HG03025 (cell line): ENCODE data around the gene SLC28A2.
"Not testable (repeated sequence)": the region's sequence is repeated elsewhere in the genome, so short reads cannot be mapped to it uniquely, and the experiment has no call there.

ENCODE experiments used
- ATAC-seq: cut with Tn5 transposase; IDR thresholded peaks from one replicate; pipeline ENCODE4 v1.9.1; 2021; ENCODE audit warnings: mild to moderate bottlenecking, moderate library complexity; ENCODE audit not compliant: unreplicated experiment, low FRiP score

Gene SLC28A2

DNA sequence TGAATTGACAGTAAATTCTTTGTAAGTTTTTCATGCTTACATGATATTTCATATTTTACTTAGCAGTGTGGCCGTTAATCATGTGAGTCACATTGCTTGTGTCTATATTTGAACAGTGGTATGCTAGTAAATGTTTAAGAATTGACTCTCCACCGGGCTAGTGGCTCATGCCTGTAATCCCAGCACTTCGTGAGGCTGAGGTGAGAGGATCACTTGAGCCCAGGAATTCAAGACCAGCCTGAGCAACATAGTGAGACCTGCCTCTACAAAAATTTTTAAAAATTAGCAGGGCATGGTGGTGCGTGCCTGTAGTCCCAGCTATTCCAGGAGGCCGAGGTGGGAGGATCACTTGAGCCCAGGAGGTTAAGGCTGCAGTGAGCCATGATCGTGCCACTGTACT, 2.8 kb downstream of the SLC28A2 start:
- ATAC-seq, result not testable (repeated sequence)

DNA sequence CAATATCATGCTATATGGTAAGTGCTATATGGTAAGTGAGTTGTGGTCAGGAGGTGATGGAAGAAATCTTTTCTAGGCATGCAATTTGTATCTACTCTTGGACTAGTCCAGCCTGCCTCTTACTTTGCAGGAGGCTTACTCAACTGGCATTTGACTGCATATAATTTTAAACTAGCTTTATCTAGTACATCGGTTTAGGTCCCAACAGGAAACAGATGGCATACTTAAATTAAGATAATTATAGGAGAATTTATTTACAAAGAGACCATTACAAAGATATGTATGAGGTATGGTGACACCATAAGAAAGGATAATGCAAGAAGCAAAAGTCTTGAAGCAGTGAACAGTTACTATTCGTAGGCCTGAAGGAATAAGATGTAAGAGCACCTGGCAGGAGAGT, 7.8 kb downstream of the SLC28A2 start:
- ATAC-seq, result no peak

DNA sequence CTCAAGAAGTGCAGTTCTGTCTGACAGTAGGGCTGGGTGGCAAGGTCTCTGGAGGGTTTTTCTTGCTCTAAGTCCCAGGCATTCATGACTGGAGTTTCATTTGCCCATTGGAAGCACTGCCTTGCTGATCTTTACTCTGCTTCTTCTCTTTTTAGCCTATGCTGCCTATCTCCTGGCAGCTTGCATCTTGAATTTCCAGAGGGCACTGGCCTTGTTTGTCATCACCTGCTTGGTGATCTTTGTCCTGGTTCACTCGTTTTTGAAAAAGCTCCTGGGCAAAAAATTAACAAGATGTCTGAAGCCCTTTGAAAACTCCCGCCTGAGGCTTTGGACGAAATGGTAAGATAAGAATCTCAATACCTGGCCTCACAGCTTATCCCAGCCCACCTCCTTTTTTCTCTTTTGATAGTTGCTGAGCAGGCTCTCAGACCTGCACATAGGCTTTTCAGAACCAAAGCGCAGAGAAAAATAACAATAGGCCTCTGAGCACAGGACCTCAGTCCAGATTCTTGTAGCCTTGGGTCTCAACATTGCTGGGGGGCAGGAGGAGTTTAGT, 10.9 kb downstream of the SLC28A2 start:
- ATAC-seq, result no peak

DNA sequence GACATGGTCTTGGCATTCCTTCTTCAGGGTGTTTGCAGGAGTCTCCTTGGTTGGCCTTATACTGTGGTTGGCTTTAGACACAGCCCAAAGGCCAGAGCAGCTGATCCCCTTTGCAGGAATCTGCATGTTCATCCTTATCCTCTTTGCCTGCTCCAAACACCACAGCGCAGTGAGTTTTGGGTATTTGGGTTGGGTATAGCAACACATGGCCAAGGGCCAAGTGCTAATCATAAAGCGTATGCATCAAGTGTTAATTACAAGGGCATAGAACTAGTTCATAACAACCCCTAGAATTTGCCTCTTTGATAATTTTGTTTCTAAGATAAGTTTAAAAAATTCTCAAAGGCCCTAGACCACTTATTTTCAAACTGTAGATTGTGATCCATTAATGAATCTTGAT, 11.8 kb downstream of the SLC28A2 start:
- ATAC-seq, result no peak

DNA sequence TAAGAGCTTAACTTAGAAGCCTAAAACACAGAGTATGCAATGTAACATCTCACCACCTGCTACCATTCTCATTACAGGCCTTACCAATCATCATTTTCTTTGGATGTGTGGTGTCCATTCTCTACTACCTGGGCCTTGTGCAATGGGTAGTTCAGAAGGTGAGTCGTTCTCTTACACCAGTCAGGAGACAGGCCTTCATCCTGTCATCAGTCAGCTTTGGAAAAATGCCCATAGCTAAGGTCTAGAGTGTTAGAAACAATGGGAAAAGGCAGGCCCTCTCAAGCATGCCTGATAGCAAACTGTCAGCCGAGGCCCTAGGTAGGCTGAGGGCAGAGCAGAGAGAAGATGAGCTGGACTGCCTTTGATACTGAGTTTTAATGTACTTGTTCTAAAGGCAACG, 13.5 kb downstream of the SLC28A2 start:
- no peak for ATAC-seq

DNA sequence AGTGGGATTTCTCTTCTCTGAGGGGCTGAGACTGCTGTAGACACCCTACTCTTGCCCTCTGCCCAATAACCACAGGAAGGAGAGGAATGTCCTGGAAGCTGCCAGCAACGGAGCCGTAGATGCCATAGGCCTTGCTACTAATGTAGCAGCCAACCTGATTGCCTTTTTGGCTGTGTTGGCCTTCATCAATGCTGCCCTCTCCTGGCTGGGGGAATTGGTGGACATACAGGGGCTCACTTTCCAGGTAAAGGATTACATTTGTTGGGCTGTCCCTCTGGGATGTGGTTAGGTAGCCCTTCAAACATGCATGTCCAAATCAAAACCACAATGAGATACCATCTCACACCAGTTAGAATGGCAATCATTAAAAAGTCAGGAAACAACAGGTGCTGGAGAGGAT, 16.1 kb downstream of the SLC28A2 start:
- no peak for ATAC-seq

DNA sequence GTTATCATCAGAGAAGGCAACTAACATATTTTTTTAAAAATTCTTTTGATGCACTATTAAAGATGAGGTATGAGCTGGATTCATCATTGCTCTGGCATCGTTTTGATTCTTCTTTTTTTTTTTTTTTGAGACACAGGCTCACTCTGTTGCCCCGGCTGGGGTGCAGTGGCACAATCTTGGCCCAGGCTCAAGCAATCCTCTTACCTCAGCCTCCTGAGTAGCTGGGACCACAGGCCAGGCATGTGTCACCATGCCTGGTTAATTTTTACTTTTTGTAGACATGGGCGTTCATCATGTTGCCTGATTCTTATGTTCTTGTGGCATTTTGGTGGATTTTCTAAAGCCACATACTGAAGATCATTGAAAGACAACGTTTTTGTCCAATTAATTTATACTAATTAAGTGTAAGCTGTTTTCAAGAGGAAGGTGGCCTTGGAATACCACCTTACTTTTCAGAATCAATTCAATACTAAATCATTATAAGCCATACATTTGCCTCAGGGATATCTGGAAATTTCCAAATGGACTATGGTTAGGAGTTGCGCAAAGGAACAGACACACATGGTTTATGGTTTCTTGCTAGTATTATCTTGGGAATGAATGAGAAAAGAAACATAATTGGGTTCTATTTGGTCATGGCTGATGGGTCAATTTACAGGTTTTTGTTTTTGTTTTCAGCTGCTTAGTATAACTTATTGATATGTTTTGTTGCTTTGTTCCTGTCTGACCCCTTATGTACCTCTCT, 22.8 kb downstream of the SLC28A2 start:
- no peak for ATAC-seq

DNA sequence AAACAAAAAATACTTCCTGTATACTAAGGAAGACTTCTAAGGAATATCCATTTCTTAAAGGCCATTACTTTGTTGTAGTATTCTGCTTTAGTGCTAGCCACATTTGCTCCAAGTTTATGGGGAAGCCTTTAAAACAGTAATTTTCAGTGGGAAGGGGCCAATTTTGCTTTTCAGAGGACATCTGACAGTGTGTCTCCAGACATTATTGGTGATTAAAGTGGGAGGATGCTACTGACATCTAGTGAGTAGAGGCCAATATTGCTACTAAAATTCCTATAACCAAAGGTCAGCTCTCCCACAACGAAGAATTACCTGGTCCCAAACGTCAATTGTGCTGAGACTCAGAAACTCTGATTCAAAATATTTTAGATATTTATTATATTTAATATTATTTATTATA, 24.8 kb downstream of the SLC28A2 start:
- ATAC-seq, result no peak

DNA sequence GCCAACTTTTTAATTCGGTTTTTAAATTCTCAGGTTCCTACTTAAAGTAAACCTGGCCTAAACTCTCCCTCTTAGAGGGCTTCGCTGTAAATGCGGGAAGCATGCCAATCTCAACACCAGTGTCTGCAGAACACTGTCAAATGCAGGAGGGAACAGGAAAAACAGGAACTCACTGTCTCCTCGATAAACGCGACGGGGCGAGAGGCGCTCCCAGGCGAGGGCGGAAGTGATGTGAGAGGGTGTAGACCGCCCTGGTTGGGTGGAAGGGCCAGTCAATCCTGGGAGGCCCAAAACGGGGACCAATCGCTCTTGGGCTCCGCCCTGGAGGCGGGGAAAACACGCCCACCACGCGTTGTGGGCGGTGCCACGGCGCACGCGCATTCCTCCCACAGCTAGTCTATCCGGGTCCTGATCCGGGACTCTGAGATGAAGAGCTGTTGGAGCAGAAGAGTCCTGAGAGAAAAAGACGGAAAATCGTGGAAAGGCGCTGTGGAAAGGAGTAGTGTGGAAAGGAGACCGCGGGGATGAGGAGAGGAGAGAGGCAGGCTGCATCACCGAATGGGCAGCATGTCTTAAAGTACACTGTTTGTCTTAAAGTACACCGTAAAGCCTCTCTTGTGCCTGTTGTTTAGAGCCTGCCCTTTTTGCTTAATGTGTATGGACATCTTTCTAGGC, 27.1 kb downstream of the SLC28A2 start:
- peak; percentile 98 for ATAC-seq

DNA sequence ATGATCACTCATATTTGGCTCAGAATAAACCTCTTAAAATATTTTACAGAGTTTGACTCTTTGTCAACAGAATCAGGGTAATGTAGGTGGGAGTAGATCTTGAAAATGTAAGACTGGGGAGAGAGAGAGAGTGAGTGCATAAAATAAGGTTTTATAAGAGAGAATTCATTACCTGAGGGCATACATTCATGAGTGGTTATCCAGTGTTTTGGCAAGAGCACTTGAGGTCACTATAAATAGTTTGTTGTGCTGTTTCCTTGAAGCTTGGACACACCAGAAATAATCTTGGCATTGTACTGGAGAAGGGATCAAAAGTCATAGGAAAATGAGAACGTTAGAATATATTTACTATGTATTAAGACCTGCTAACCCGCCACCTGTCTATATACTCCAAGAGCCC, 33.4 kb downstream of the SLC28A2 start:
- ATAC-seq, result no peak

DNA sequence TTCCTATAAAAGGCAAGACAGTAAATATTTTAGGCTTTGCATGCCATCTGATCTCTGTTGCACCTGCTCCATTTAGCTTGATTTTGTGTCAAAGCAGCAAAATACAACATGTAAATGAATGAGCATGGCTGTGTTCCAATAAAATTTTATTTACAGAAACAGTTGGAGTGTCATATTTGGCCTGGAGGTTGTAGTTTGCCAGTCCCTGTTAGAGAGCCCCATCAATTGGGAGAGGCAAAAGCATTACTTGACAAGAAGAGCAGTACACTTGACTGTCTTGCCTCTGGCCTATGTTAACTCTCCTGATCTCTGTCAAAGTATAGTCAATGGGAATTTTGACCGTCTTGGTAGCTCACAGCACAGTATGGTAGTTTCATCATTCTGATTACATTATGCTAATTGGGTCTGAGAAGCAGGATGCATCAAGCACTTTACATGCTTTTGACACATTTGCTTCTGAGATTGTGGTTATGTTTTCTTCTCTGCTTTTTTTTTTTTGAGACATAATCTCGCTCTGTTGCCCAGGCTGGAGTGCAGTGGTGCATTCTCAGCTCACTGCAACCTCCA, 35.4 kb downstream of the SLC28A2 start:
- no peak for ATAC-seq

DNA sequence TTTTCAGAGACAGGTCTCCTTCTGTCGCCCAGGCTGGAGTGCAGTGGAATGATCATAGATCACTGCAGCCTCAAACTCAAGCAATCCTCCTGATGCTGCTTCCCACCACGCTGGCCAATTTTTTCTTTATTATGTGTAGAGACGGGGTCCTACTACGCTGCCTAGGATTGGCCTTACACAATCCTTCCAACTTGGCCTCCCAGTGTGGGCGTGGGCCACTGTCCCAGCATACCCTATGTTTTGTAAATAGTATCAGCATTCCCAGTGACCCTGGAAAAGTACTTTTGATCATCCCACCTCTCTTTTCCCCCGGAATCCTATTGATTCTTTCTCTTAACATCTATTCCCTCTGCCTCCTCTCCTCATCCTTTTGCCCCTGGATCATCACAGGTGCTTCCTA, 36.9 kb downstream of the SLC28A2 start:
- no peak for ATAC-seq

DNA sequence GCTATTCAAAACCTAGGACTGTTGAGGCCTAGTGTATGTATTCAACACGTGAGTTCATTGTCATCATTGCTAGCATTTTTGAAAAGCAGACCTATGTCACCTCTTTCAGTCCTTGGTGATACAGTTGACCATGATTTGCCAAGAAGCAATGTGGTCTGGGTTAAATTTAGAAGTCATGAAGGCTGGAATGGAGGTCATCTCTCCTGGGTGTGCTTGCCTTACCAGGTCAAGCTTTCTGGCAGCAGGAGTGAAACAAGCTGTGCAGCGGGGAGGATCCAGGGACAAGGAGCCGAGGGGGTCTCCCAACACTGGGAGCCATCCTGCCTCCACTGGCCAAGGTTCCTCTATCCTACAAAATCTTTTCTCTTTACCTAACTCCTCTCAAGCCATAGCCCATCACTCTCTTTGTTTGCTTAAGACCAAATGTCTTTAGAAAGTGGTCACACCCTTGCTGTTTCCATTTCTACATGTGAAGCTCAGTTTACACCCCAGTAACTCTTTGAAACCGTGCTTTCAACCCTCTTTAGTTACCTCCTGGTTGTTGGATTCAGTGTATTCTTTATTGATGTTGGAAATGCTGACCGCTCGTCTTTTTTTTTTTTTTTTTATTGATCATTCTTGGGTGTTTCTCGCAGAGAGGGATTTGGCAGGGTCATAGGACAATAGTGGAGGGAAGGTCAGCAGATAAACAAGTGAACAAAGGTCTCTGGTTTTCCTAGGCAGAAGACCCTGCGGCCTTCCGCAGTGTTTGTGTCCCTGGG, 40.0 kb downstream of the SLC28A2 start:
- ATAC-seq, result no peak

DNA sequence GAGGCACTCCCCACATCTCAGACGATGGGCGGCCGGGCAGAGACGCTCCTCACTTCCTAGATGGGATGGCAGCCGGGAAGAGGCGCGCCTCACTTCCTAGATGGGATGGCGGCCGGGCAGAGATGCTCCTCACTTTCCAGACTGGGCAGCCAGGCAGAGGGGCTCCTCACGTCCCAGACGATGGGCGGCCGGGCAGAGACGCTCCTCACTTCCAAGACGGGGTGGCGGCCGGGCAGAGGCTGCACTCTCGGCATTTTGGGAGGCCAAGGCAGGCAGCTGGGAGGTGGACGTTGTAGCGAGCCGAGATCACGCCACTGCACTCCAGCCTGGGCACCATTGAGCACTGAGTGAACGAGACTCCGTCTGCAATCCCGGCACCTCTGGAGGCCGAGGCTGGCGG, 41.3 kb downstream of the SLC28A2 start:
- not testable (repeated sequence) for ATAC-seq

DNA sequence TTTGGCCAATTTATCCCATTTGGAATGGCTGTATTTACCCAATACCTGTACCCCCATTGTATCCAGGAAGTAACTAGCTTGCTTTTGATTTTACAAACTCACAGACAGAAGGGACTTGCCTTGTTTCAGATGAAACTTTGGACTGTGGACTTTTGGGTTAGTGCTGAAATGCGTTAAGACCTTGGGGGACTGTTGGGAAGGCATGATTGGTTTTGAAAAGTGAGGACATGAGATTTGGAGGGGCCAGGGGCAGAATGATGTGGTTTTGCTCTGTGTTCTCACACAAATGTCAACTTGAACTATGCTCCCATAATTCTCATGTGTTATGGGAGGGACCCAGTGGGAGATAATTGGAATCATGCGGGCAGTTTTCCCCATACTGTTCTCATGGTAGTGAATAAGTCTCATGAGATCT, 46.9 kb downstream of the SLC28A2 start:
- not testable (repeated sequence) for ATAC-seq

DNA sequence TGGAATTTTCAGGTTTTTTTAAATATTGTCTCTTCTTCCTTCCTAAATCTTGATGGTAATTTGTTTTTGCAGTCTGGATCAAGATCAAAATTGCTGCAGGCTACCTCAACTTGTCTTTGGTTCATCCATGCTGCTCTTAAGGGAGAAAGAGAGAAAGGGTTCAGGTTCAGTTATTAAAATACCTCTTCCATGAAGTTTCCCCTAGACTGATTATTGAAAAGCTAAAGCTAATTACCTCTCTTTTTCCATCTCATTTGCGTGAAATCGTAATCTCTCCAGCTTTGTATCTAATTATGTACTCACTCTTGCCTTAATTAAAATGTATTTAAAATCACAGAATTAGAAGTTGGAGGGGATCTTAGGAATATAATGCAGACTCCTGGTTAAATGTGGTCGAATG, 52.7 kb downstream of the SLC28A2 start:
- ATAC-seq, result no peak

DNA sequence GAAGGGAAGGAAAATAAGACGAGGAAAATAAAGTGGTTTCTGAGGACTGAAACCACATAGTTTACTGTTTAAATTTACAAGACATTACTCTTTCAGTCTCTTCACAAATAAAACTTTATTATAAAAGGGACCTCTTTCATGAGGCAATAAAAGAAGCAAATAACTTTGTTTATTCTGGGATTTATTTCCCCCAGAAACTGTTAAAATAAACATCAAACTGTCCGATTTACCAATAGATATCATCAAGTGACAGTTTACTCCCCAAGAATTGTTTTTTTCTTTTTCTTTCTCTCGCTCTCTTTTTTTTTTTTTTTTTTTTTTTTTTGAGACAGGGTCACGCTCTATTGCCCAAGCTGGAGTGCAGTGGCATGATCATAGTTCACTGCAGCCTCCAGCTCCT, 54.1 kb downstream of the SLC28A2 start:
- no peak for ATAC-seq

DNA sequence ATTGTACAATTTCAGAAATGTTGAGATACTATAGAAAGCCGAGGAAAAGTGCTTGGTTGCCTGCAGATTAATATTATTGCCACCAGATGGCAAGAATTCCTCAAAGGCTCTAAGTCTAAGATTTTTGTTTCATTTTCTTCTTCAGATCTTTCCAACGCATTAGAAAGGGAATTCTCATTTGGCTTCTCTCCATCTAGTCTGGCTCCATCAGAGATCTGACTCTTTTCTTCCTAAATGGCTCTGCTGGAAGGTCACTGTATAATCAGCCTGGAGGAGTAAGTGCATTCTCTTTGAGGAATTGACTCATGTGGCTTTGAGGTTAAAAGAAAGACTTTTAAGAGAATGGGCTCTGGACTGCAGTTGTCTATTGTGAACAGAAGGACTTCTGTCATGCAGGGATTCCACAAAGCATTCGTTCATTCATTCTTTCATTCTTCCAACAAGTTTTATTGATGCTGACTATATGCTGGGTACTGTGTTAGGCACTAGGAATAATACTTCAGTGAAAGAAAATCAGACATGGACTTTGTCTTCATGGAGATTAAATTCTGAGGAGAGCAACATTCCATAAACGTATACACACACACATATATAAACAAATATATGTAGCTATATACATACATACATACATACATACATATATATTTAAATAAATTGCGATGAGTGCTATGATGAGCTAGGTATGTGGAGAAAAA, 55.3 kb downstream of the SLC28A2 start:
- no peak for ATAC-seq

DNA sequence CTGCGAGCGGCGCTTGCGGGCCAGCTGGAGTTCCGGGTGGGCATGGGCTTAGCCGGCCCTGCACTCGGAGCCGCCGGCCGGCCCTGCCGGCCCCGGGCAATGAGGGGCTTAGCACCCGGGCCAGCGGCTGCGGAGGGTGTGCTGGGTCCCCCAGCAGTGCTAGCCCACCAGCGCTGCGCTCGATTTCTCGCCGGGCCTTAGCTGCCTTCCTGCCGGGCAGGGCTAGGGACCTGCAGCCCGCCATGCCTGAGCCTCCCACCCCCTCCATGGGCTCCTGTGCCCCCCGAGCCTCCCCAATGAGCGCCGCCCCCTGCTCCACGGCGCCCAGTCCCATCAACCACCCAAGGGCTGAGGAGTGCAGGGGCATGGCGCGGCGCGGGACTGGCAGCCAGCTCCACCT, 62.1 kb downstream of the SLC28A2 start:
- ATAC-seq, result not testable (repeated sequence)

DNA sequence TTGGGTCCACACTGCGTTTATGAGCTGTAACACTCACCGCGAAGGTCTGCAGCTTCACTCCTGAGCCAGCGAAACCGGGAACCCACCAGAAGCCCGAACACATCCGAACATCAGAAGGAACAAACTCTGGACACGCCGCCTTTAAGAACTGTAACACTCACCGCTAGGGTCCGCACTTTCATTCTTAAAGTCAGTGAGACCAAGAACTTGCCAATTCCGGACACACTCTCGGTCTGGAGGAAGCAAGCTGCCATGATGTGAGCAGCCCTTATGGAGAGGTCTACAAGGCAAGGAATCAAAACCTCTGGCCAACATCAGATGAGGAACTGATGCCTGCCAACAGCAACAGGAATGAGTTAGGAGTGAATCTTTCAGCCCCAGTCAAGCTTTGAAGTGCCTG, 62.9 kb downstream of the SLC28A2 start:
- ATAC-seq, result no peak
